Peyer's patch (tissue), 4 donors: Measurements from ENCODE around the gene DCP1B. TPM values are rescaled to one million over a fixed set of nuclear protein-coding genes. Genes with fewer than 3 reads are reported as not detected.

Experiments used
- DNase-seq, 3 donors: peaks; one replicate each; pipeline ENCODE4 v3.0.0-alpha.2; 2017 to 2019
- H3K27ac ChIP-seq, 4 donors: fragments of 200-600 bp; sonication (generic); one replicate each; pipeline ENCODE4 v1.5.1; 2016 to 2019
- H3K27me3 ChIP-seq, 2 donors: fragments of 200-600 bp; sonication (generic); one replicate each; pipeline ENCODE4 v1.5.1; 2019
- H3K36me3 ChIP-seq, 3 donors: fragments of 200-600 bp; sonication (generic); one replicate each; pipeline ENCODE4 v1.5.1; 2016 to 2019
- H3K4me1 ChIP-seq, 4 donors: fragments of 200-600 bp; sonication (generic); one replicate each; pipeline ENCODE4 v1.5.1; 2016 to 2019
- H3K4me3 ChIP-seq, 4 donors: fragments of 200-600 bp; sonication (generic); 1 replicate in 3 of 4; 2 replicates in 1 of 4; pipeline ENCODE4 v1.5.1; 2016 to 2019; ENCODE audit warnings: mild to moderate bottlenecking in 1 of 4
- H3K9me3 ChIP-seq, 4 donors: fragments of 200-600 bp; sonication (generic); one replicate each; pipeline ENCODE4 v1.5.1; 2016 to 2019; ENCODE audit warnings: mild to moderate bottlenecking in 1 of 4
- CTCF ChIP-seq, 6 experiments: fragments of 450-650 bp in 4 of 6; fragments of 200-600 bp in 2 of 6; sonication (generic) in 1 of 6; IDR thresholded peaks; one replicate each; pipeline ENCODE4 v1.5.1; 2017 to 2019; ENCODE audit warnings: antibody characterized with exemption in 6 of 6, mild to moderate bottlenecking in 3 of 6, moderate library complexity in 1 of 6
- POLR2A ChIP-seq, 2 donors: fragments of 450-650 bp; IDR thresholded peaks; one replicate each; pipeline ENCODE4 v1.5.1; 2017; ENCODE audit warnings: antibody characterized with exemption in 2 of 2, mild to moderate bottlenecking in 2 of 2, moderate library complexity in 2 of 2
- total RNA-seq, 4 donors: library from RNA; depleted of rRNA; stranded (reverse); fragments of >200 nt; gene quantifications; one replicate each; pipeline ENCODE4 v1.1.0, GENCODE V29; 2016

The DCP1B gene
- total RNA-seq, 4 donors from 2014 or later: 14.7 to 54.5 (median 18.6) TPM

- H3K4me1 ChIP-seq: peaks cover 0 to 7% (median 0%) of the 10 kb centered on the region in 4 donors
- TF ChIP-seq CTCF (IDR thresholded peaks at IDR 0.05) (no peak), POLR2A (IDR thresholded peaks at IDR 0.05) (no peak)
- no peaks in the 10 kb centered on the region for H3K9me3 ChIP-seq
- no peaks in the 10 kb centered on the region for H3K36me3 ChIP-seq
- H3K27me3 ChIP-seq: no peaks in the 10 kb centered on the region
- peak; percentile 47 to 61 (median 57) for DNase-seq
- H3K4me3 ChIP-seq: peak overlapping the region in 1 of 4 donors; percentile 12
- peak overlapping the region in 1 of 4 donors; percentile 55 for H3K27ac ChIP-seq
These were observed 83.3 kb downstream of the DCP1B start for GRCh38 chr12:1920971-1921370.

- Histone ChIP-seq H3K27me3 (no peaks in the 10 kb centered on the region), H3K4me3 (no peak overlapping the region), H3K27ac (no peak overlapping the region), H3K36me3 (no peaks in the 10 kb centered on the region), H3K4me1 (peaks cover 0 to 6% (median 0%) of the 10 kb centered on the region in 4 donors), H3K9me3 (no peaks in the 10 kb centered on the region)
- no peak for TF ChIP-seq CTCF (IDR thresholded peaks at IDR 0.05)
- TF ChIP-seq POLR2A (IDR thresholded peaks at IDR 0.05): no peak
- DNase-seq: peak in 1 of 3 donors; percentile 33
These were observed 83.8 kb downstream of the DCP1B start for GRCh38 chr12:1920436-1920835.

- no peaks in the 10 kb centered on the region for H3K27me3 ChIP-seq
- no peaks in the 10 kb centered on the region for H3K36me3 ChIP-seq
- no peak for DNase-seq
- no peak for TF ChIP-seq CTCF (IDR thresholded peaks at IDR 0.05)
- no peak for TF ChIP-seq POLR2A (IDR thresholded peaks at IDR 0.05)
- H3K4me1 ChIP-seq: no peaks in the 10 kb centered on the region
- H3K9me3 ChIP-seq: no peaks in the 10 kb centered on the region
- H3K4me3 ChIP-seq: no peak overlapping the region
- no peak overlapping the region for H3K27ac ChIP-seq
These were observed 84.5 kb downstream of the DCP1B start for GRCh38 chr12:1919763-1920162.

- Histone ChIP-seq H3K27ac (peak overlapping the region in 1 of 4 donors; percentile 75), H3K9me3 (no peaks in the 10 kb centered on the region), H3K4me3 (no peak overlapping the region), H3K27me3 (no peaks in the 10 kb centered on the region), H3K36me3 (no peaks in the 10 kb centered on the region), H3K4me1 (no peaks in the 10 kb centered on the region)
- DNase-seq: no peak
- no peak for TF ChIP-seq CTCF (IDR thresholded peaks at IDR 0.05)
- TF ChIP-seq POLR2A (IDR thresholded peaks at IDR 0.05): no peak
These were observed 85.0 kb downstream of the DCP1B start for GRCh38 chr12:1919284-1919683.

- TF ChIP-seq CTCF (IDR thresholded peaks at IDR 0.05) (no peak), POLR2A (IDR thresholded peaks at IDR 0.05) (no peak)
- Histone ChIP-seq H3K36me3 (no peaks in the 10 kb centered on the region), H3K27me3 (no peaks in the 10 kb centered on the region), H3K9me3 (no peaks in the 10 kb centered on the region), H3K4me3 (peak overlapping the region in 1 of 4 donors; percentile 31), H3K27ac (peak overlapping the region in 3 of 4 donors; percentile 22 to 75 (median 65)), H3K4me1 (no peaks in the 10 kb centered on the region)
- DNase-seq: peak in 1 of 3 donors; percentile 45
These were observed 85.4 kb downstream of the DCP1B start for GRCh38 chr12:1918884-1919236.
